ENCODE results near the gene SYNE3.

Gene SYNE3

DNA sequence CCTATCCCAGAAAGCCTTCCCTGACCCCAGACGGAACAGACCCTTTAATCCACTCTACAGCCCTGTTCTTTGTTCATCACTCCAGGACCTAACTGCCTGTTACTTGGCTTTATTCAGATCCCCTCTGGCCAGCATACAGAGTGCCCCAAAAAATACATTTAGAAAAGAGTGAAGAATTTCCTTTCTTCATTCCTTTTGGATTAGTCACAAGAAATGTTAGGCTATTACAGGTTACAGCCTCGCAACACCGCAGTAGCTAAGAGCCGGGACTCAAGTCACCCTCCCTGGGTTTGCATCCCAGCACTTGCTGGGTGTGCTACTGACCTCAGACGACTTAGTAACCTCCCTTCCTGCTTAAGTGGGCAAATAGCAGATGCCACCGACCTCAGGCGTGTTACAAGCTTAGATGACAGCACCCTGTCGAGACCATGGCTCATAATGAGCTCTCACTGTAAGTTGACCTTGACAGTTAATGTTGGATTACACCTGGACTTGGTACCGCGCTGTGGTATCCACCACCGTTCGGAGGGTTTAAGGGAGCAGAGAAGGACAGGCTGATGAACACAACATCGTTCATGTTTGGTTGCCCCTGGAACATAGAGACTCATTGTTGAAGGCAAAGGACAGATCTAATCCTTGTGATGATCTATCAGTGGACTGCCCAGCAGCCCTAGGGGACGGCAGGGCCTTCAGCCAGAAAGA is 31.3 kb upstream of the SYNE3 start:
- TF ChIP-seq, protein P1, sequence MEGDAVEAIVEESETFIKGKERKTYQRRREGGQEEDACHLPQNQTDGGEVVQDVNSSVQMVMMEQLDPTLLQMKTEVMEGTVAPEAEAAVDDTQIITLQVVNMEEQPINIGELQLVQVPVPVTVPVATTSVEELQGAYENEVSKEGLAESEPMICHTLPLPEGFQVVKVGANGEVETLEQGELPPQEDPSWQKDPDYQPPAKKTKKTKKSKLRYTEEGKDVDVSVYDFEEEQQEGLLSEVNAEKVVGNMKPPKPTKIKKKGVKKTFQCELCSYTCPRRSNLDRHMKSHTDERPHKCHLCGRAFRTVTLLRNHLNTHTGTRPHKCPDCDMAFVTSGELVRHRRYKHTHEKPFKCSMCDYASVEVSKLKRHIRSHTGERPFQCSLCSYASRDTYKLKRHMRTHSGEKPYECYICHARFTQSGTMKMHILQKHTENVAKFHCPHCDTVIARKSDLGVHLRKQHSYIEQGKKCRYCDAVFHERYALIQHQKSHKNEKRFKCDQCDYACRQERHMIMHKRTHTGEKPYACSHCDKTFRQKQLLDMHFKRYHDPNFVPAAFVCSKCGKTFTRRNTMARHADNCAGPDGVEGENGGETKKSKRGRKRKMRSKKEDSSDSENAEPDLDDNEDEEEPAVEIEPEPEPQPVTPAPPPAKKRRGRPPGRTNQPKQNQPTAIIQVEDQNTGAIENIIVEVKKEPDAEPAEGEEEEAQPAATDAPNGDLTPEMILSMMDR (conservative IDR thresholded peaks at IDR 0.05; ENCODE audit: low read length) = no peak
- DNase-seq (ENCODE audit: low read depth) = peak; percentile 63
- H3K4me3 ChIP-seq (ENCODE audit: low read length) = no peak overlapping the region

DNA sequence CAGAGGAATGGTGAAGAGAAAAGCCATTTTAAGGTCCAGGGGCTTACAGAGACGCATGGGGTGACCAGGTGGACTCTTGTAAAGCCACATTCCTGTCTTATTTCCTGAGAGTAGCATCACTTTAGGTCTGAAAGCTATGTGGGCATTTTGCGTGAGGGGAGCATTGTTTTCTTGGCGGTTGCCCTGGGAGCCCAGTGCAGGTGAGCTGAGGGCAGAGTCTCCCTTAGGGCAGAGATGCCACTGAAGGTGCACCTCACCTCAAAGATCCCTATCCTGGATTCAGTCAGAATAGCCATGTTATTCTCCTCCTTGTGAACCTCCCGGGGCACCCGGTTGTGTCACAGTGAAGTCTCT is 30.8 kb upstream of the SYNE3 start:
- DNase-seq (ENCODE audit: low read depth) = no peak
- no peak overlapping the region for H3K4me3 ChIP-seq (ENCODE audit: low read length)
- TF ChIP-seq, protein P1 (conservative IDR thresholded peaks at IDR 0.05; ENCODE audit: low read length) = no peak

DNA sequence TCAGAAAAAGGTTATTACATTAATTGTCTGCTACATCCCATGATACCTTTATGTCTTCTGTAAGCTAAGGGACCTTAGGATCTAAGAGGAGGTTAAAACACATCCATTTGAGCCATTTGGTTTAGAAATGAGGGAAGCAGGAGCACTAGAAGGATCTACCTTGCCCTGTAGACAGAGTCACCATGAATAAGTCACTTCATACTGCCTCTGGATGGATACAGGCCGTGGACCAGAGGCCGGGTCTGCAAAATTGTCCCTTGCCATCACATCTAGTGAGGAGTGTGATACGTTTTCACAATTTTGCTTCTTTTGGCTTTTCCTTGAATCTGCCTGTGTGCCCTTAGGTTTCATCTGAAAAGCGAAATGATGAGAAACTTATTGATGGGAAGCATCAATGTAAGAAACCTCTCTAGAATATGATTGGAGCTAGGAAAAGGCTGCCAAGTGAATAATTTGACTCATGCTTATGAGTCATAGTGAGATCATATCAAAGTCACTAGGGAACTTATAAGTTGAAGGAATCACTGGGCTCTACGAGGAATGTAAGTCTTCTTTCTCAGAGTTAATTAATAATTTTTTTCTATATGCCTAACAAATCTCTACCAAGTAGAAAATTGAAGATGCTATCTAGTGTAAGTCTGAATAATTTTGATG is 29.2 kb upstream of the SYNE3 start:
- TF ChIP-seq, protein P1 (conservative IDR thresholded peaks at IDR 0.05; ENCODE audit: low read length) = no peak
- H3K4me3 ChIP-seq (ENCODE audit: low read length) = no peak overlapping the region
- peak; percentile 76 for DNase-seq (ENCODE audit: low read depth)

DNA sequence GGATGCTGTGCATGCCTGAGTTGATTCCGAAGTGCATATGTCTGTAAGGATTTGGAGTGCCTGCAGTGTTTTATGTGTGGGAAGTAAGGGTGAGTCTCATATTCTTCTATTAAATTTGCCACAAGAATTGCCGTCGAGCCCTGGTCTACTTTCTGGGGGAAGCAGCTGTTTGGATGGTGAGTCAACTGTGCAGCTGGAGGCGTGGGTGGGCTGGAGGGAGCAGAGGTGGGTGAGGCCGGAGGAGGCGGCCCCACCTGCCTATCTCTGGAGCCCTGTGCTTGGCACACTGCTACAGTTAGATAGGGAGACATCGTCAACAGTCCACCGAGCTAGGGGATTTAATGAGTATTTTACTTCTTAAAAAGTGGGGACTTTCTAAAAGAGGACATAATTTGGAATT is 28.1 kb upstream of the SYNE3 start:
- DNase-seq (ENCODE audit: low read depth) = no peak
- no peak overlapping the region for H3K4me3 ChIP-seq (ENCODE audit: low read length)
- TF ChIP-seq, protein P1 (conservative IDR thresholded peaks at IDR 0.05; ENCODE audit: low read length) = no peak

DNA sequence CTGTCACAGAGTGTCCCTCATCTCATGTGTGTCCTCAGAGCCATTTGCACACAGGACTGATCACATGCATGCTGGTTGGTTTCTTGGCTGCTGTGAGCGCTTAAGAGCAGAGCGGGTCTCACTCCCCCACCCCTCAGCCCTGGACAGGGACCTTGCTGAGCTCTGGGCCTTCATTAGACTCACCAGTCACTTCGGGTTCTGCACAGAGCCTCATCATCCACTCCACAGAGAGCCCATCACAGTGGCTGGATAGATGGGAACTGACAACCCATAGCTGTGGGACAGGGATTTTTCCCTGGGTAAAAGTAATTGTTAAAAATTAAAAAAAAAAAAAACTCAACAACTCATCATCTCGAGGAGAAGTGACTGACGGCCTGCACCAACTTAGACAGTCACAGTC is 26.6 kb upstream of the SYNE3 start:
- TF ChIP-seq, protein P1 (conservative IDR thresholded peaks at IDR 0.05; ENCODE audit: low read length) = no peak
- H3K4me3 ChIP-seq (ENCODE audit: low read length) = no peak overlapping the region
- DNase-seq (ENCODE audit: low read depth) = no peak

DNA sequence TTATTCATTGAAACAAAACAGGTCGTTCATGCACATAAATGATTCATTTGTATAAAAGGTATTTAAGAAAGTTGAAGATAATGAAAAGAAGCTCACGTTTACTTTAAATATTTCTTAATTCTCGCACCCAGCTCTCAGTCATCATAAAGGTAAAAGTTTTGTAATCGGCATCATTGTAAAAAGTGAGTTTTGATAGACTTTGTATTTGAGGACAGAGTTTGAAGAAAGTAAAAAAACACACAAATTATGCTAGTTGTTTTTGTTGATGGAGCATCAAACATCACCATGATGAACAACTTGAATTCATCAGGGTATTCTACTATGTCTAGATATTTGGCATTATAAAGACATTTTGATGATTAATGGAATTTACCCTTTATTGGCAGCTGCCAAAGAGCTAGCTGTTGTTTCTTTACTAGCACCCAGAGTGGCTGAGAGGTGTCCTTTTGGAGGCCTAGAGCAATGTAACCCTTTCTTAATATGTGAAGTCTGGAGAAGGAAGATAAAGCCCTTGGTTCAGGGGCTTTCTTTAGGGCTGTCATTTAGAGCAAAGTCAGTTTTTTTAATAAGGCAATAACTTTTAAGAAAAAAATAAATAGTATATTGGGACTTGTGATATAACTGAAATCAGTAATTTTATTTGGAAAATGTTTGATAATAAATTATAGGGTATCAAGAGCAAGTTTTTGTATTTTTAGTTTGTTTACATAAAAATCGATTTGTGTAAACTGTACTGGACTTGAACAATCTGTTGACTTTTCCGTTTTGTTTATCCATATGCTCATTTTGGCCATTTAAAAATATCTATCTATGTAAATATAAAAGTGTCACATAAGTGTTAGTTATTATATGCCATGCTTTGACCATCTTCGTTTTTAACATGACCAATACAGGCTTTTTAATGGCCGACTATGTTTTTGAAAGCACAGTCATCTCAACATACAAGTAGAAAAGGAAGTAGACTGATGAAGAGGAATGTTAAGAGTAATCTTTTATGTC is 25.8 kb upstream of the SYNE3 start:
- TF ChIP-seq, protein P1 (conservative IDR thresholded peaks at IDR 0.05; ENCODE audit: low read length) = no peak
- H3K4me3 ChIP-seq (ENCODE audit: low read length) = no peak overlapping the region

More for the DNA sequence above, 25.8 kb upstream of the SYNE3 start:
- no peak for DNase-seq (ENCODE audit: low read depth)
